ENCODE measurements around the gene CRIM1. TPM values are rescaled to one million over a fixed set of nuclear protein-coding genes. Genes with fewer than 3 reads are reported as not detected.

Gene CRIM1
- total and polyA plus RNA-seq, 2 experiments from 2014 or later = 10.5 to 36.4 TPM

DNA sequence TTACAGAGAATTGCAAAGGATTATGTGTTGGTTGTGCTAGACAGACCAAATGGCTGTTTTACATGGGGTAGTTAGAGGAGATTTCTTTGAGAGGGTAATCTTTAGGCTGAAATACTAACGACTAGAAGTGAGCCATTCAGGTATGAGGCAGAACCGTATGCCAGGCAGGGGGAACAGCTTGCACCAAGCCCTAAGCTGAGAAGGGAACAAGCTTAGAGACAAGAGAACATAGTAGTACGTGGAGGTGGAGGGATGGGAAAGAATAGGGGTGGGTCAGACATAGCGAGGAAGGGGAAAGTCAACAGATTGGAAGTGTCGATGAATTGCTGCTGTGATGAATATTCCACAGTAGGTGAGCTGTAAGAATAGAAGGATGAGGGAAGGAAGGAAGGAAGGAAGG lies 20.0 kb upstream of the CRIM1 start (continued):
- TF ChIP-seq, protein P1, sequence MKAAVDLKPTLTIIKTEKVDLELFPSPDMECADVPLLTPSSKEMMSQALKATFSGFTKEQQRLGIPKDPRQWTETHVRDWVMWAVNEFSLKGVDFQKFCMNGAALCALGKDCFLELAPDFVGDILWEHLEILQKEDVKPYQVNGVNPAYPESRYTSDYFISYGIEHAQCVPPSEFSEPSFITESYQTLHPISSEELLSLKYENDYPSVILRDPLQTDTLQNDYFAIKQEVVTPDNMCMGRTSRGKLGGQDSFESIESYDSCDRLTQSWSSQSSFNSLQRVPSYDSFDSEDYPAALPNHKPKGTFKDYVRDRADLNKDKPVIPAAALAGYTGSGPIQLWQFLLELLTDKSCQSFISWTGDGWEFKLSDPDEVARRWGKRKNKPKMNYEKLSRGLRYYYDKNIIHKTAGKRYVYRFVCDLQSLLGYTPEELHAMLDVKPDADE (IDR thresholded peaks at IDR 0.05) = no peak

DNA sequence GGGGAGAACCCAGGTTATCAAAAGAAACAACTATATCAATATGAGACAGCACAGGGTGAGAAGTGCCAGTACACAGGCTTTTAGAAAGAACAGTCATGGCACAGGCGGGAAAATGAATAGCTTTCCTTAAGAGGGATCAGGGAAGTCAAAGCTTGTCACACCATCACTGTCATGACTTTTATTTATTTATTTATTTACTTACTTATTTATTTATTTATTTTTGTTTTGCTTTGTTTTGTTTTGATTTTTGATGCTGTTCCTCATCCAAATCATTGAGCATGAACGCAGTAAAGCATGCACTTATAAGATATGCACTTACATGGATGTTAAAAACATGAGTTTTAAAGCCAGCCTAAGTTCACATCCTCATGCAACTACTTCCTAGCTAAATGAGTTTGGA lies 19.3 kb upstream of the CRIM1 start:
- H3K4me1 ChIP-seq (ENCODE audit: insufficient read depth) = peaks cover 9% of the 10 kb centered on the region; the same call in 1 of the 2 replicates
- no peaks in the 10 kb centered on the region for H3K36me3 Mint-ChIP-seq (ENCODE audit: low read depth)

More for the DNA sequence above, 19.3 kb upstream of the CRIM1 start:
- Mint-ChIP-seq H3K9me3 (no peaks in the 10 kb centered on the region), H3K4me1 (peaks cover 28% of the 10 kb centered on the region), H3K27ac (no peak overlapping the region), H3K27me3 (ENCODE audit: insufficient read depth, low read depth, poor library complexity) (no peaks in the 10 kb centered on the region), H3K4me3 (no peak overlapping the region)
- H3F3A ChIP-seq (replicated peaks; ENCODE audit: low read depth) = no peaks in the 10 kb centered on the region
- no peaks in the 10 kb centered on the region for H3K79me2 ChIP-seq (replicated peaks; ENCODE audit: insufficient read depth)
- ATAC-seq (no peak), DNase-seq (ENCODE audit: low spot score) (no peak)
- H3K4me3 ChIP-seq = no peak overlapping the region
- H3K4me2 ChIP-seq = no peak overlapping the region
- TF ChIP-seq ZNF331 (CRISPR knock-in tag; IDR thresholded peaks at IDR 0.05; ENCODE audit: low read depth) (no peak), NANOG (IDR thresholded peaks at IDR 0.05; ENCODE audit: borderline replicate concordance) (no peak), EZH2 (IDR thresholded peaks at IDR 0.05; ENCODE audit: low read depth, unreplicated experiment) (no peak), ZNF114 (CRISPR knock-in tag; IDR thresholded peaks at IDR 0.05) (no peak), EZH2phosphoT487 (IDR thresholded peaks at IDR 0.05; ENCODE audit: unreplicated experiment) (no peak), JUNB (IDR thresholded peaks at IDR 0.05; ENCODE audit: unreplicated experiment) (no peak), CREB1 (CRISPR knock-in tag; IDR thresholded peaks at IDR 0.05; ENCODE audit: low read depth) (no peak), STAT1 (IDR thresholded peaks at IDR 0.05; ENCODE audit: unreplicated experiment) (no peak)
- TF ChIP-seq, protein P2, sequence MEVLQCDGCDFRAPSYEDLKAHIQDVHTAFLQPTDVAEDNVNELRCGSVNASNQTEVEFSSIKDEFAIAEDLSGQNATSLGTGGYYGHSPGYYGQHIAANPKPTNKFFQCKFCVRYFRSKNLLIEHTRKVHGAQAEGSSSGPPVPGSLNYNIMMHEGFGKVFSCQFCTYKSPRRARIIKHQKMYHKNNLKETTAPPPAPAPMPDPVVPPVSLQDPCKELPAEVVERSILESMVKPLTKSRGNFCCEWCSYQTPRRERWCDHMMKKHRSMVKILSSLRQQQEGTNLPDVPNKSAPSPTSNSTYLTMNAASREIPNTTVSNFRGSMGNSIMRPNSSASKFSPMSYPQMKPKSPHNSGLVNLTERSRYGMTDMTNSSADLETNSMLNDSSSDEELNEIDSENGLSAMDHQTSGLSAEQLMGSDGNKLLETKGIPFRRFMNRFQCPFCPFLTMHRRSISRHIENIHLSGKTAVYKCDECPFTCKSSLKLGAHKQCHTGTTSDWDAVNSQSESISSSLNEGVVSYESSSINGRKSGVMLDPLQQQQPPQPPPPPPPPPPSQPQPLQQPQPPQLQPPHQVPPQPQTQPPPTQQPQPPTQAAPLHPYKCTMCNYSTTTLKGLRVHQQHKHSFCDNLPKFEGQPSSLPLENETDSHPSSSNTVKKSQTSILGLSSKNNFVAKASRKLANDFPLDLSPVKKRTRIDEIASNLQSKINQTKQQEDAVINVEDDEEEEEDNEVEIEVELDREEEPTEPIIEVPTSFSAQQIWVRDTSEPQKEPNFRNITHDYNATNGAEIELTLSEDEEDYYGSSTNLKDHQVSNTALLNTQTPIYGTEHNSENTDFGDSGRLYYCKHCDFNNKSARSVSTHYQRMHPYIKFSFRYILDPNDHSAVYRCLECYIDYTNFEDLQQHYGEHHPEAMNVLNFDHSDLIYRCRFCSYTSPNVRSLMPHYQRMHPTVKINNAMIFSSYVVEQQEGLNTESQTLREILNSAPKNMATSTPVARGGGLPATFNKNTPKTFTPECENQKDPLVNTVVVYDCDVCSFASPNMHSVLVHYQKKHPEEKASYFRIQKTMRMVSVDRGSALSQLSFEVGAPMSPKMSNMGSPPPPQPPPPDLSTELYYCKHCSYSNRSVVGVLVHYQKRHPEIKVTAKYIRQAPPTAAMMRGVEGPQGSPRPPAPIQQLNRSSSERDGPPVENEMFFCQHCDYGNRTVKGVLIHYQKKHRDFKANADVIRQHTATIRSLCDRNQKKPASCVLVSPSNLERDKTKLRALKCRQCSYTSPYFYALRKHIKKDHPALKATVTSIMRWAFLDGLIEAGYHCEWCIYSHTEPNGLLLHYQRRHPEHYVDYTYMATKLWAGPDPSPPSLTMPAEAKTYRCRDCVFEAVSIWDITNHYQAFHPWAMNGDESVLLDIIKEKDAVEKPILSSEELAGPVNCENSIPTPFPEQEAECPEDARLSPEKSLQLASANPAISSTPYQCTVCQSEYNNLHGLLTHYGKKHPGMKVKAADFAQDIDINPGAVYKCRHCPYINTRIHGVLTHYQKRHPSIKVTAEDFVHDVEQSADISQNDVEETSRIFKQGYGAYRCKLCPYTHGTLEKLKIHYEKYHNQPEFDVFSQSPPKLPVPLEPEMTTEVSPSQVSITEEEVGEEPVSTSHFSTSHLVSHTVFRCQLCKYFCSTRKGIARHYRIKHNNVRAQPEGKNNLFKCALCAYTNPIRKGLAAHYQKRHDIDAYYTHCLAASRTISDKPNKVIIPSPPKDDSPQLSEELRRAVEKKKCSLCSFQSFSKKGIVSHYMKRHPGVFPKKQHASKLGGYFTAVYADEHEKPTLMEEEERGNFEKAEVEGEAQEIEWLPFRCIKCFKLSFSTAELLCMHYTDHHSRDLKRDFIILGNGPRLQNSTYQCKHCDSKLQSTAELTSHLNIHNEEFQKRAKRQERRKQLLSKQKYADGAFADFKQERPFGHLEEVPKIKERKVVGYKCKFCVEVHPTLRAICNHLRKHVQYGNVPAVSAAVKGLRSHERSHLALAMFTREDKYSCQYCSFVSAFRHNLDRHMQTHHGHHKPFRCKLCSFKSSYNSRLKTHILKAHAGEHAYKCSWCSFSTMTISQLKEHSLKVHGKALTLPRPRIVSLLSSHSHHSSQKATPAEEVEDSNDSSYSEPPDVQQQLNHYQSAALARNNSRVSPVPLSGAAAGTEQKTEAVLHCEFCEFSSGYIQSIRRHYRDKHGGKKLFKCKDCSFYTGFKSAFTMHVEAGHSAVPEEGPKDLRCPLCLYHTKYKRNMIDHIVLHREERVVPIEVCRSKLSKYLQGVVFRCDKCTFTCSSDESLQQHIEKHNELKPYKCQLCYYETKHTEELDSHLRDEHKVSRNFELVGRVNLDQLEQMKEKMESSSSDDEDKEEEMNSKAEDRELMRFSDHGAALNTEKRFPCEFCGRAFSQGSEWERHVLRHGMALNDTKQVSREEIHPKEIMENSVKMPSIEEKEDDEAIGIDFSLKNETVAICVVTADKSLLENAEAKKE (CRISPR knock-in tag; IDR thresholded peaks at IDR 0.05) = no peak
- TF ChIP-seq, protein P3, sequence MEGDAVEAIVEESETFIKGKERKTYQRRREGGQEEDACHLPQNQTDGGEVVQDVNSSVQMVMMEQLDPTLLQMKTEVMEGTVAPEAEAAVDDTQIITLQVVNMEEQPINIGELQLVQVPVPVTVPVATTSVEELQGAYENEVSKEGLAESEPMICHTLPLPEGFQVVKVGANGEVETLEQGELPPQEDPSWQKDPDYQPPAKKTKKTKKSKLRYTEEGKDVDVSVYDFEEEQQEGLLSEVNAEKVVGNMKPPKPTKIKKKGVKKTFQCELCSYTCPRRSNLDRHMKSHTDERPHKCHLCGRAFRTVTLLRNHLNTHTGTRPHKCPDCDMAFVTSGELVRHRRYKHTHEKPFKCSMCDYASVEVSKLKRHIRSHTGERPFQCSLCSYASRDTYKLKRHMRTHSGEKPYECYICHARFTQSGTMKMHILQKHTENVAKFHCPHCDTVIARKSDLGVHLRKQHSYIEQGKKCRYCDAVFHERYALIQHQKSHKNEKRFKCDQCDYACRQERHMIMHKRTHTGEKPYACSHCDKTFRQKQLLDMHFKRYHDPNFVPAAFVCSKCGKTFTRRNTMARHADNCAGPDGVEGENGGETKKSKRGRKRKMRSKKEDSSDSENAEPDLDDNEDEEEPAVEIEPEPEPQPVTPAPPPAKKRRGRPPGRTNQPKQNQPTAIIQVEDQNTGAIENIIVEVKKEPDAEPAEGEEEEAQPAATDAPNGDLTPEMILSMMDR (conservative IDR thresholded peaks at IDR 0.05; ENCODE audit: low read depth in 2 of 2) = no peak
- TF ChIP-seq, protein P4, sequence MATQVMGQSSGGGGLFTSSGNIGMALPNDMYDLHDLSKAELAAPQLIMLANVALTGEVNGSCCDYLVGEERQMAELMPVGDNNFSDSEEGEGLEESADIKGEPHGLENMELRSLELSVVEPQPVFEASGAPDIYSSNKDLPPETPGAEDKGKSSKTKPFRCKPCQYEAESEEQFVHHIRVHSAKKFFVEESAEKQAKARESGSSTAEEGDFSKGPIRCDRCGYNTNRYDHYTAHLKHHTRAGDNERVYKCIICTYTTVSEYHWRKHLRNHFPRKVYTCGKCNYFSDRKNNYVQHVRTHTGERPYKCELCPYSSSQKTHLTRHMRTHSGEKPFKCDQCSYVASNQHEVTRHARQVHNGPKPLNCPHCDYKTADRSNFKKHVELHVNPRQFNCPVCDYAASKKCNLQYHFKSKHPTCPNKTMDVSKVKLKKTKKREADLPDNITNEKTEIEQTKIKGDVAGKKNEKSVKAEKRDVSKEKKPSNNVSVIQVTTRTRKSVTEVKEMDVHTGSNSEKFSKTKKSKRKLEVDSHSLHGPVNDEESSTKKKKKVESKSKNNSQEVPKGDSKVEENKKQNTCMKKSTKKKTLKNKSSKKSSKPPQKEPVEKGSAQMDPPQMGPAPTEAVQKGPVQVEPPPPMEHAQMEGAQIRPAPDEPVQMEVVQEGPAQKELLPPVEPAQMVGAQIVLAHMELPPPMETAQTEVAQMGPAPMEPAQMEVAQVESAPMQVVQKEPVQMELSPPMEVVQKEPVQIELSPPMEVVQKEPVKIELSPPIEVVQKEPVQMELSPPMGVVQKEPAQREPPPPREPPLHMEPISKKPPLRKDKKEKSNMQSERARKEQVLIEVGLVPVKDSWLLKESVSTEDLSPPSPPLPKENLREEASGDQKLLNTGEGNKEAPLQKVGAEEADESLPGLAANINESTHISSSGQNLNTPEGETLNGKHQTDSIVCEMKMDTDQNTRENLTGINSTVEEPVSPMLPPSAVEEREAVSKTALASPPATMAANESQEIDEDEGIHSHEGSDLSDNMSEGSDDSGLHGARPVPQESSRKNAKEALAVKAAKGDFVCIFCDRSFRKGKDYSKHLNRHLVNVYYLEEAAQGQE (IDR thresholded peaks at IDR 0.05; ENCODE audit: unreplicated experiment) = no peak
- TF ChIP-seq, protein P1 (IDR thresholded peaks at IDR 0.05) = no peak
- H3K27me3 ChIP-seq (ENCODE audit: insufficient read depth) = no peaks in the 10 kb centered on the region
- H2AFZ ChIP-seq = no peak overlapping the region
- no peak overlapping the region for H3K27ac ChIP-seq (ENCODE audit: low read depth)
- H3K36me3 ChIP-seq (ENCODE audit: insufficient read depth) = no peaks in the 10 kb centered on the region; the same call in 1 of the 2 replicates
- H4K20me1 ChIP-seq (replicated peaks; ENCODE audit: insufficient read depth) = no peaks in the 10 kb centered on the region
- H3K9me2 ChIP-seq (ENCODE audit: insufficient read depth) = no peaks in the 10 kb centered on the region
